ENCODE data around the gene EPN2.

Gene EPN2

DNA sequence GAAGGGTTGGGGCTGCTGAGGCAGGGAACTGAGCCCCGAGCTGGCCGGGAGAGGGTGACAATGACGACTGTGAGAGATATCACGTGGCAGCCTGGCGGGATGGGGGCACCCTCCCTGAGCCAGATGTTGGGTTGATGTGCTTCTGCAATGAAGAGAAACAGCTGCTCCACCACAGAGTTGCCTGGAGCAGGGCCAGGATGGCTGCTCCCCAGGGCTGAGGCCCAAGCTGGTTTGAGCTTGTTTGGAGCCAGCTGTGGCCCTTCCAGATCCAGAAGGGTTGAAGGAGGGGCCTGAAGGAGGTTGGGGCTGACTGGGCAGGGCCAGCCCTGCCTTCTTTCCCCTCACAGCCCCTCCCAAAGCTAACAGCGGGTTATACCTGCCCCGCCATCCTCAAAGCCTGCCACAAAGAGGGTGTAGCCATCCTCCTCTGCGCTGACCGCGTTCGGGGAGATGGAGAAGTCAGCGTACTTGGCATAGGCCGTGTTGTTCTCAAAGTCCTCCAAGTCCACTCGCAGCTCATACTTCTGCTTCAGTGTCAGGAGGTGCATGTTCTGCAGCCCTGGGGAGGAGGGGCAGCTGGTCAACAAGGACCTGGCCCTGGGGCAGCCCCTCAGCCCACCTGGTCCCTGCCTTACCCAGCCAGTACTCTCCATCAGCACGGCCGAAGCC is 147.7 kb downstream of the EPN2 start:
- TF ChIP-seq, protein P1, sequence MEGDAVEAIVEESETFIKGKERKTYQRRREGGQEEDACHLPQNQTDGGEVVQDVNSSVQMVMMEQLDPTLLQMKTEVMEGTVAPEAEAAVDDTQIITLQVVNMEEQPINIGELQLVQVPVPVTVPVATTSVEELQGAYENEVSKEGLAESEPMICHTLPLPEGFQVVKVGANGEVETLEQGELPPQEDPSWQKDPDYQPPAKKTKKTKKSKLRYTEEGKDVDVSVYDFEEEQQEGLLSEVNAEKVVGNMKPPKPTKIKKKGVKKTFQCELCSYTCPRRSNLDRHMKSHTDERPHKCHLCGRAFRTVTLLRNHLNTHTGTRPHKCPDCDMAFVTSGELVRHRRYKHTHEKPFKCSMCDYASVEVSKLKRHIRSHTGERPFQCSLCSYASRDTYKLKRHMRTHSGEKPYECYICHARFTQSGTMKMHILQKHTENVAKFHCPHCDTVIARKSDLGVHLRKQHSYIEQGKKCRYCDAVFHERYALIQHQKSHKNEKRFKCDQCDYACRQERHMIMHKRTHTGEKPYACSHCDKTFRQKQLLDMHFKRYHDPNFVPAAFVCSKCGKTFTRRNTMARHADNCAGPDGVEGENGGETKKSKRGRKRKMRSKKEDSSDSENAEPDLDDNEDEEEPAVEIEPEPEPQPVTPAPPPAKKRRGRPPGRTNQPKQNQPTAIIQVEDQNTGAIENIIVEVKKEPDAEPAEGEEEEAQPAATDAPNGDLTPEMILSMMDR (conservative IDR thresholded peaks at IDR 0.05) = no peak
- no peak overlapping the region for H3K27ac ChIP-seq

DNA sequence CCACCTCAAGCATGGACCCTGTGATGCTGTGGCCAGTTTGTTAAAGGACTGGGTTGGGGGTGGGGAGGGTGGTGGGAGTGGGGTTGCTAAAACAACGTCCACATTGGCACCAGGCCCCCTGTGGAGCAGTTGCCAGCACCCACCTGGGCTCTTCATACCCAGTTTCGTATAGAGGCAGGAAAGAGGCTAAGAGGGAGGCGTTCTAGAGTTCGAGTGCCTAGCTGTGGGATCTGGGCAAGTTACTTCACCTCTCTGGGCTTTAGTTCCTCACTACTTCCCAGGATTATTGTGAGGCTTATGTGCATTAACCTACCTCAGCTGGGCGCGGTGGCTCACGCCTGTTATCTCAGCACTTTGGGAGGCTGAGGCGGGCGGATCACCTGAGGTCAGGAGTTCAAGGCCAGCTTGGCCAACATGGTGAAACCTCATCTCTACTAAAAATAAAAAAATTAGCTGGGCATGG is 148.4 kb downstream of the EPN2 start:
- TF ChIP-seq, protein P1 (conservative IDR thresholded peaks at IDR 0.05) = no peak
- no peak overlapping the region for H3K27ac ChIP-seq

All from VCaP (cell line).